Measurements from ENCODE around the gene FAM118B. TPM values are rescaled to one million over a fixed set of nuclear protein-coding genes. Genes with fewer than 3 reads are reported as not detected.

Gene FAM118B
- total RNA-seq, 2 donors from 2014 or later: 40.1 to 40.8 TPM

DNA sequence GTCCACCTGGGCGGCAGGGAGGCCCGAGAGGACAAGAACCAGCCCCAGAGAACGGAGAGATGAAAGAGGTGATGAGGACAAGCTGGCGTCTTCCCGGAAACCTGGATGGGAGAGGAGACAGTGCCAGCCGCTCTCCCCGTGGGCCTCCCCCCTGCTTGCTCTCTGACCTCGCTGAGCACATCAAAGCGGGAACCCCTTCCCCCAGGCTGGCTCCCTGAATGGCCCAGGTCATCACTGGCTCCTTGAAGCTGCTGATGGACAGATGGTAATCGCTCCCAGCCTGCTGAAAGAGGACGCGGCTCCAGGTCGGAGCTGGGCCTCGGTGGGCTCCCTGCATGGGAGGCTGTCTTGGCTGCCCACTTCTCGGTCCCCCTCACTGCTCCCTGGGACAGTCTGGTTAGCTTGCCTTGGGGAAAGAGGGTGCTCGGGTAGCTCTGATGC, 18.5 kb upstream of the FAM118B start:
- H3K9me3 ChIP-seq (ENCODE audit: control insufficient read depth, low read length): peaks cover 14% of the 10 kb centered on the region
- Mint-ChIP-seq H3K27ac (no peak overlapping the region), H3K27me3 (ENCODE audit: insufficient read depth) (no peaks in the 10 kb centered on the region), H3K9me3 (peaks cover 23% of the 10 kb centered on the region), H3K4me3 (no peak overlapping the region), H3K36me3 (ENCODE audit: low read depth) (peaks cover 59% of the 10 kb centered on the region), H3K4me1 (no peaks in the 10 kb centered on the region)
- no peak for DNase-seq
- H3K9ac ChIP-seq (ENCODE audit: extremely low read depth, low read length, poor library complexity, severe bottlenecking): no peak overlapping the region
- no peaks in the 10 kb centered on the region for H3K27me3 ChIP-seq (ENCODE audit: control insufficient read depth, insufficient read depth, low read length, poor library complexity, severe bottlenecking)
- peaks cover 54% of the 10 kb centered on the region for H3K36me3 ChIP-seq (ENCODE audit: control insufficient read depth, insufficient read depth, low read length)
- no peak overlapping the region for H3K27ac ChIP-seq (ENCODE audit: low read depth, low read length)
- no peaks in the 10 kb centered on the region for H3K4me1 ChIP-seq (ENCODE audit: control insufficient read depth, insufficient read depth, low read length)
- WGBS, 2 experiments (ENCODE audit: insufficient coverage in 1 of 2, insufficient read length in 1 of 2): 79% methylated on average over 11 to 16 of the region's 16 CpGs
- H3K4me3 ChIP-seq (ENCODE audit: low read length): no peak overlapping the region
- TF ChIP-seq CTCF (conservative IDR thresholded peaks at IDR 0.05): no peak

DNA sequence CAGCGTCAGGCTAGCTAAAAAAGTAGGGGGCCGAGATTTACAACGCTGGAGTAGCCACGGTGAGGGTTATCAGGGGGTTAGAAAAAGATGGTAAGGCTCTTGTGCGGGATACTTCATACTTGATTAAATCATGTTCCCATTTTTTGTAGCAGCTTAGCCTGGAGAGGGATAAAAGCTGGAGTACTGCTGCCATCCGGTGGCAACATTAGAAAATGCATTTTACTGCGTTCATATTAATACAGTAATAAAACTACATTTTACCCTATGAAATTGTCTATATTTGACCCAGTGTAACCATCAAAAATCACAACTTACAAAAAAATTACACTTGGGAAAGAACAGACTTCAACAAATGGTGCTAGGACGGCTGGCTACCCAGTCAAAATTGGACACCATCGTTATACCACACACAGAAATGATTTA, 17.4 kb upstream of the FAM118B start:
- H3K9me3 ChIP-seq (ENCODE audit: control insufficient read depth, low read length): peaks cover 20% of the 10 kb centered on the region
- H3K9me3 Mint-ChIP-seq: peaks cover 27% of the 10 kb centered on the region
- no peak overlapping the region for H3K9ac ChIP-seq (ENCODE audit: extremely low read depth, low read length, poor library complexity, severe bottlenecking)
- H3K4me1 ChIP-seq (ENCODE audit: control insufficient read depth, insufficient read depth, low read length): no peaks in the 10 kb centered on the region
- H3K36me3 Mint-ChIP-seq (ENCODE audit: low read depth): peaks cover 62% of the 10 kb centered on the region
- no peak overlapping the region for H3K27ac ChIP-seq (ENCODE audit: low read depth, low read length)
- peak; percentile 70 for DNase-seq
- 74 to 79% methylated on average over 7 to 9 of the region's 9 CpGs for WGBS, 2 experiments (ENCODE audit: insufficient coverage in 1 of 2, insufficient read length in 1 of 2)
- H3K27me3 Mint-ChIP-seq (ENCODE audit: insufficient read depth): no peaks in the 10 kb centered on the region
- TF ChIP-seq CTCF (conservative IDR thresholded peaks at IDR 0.05): peak; percentile 88
- H3K4me3 Mint-ChIP-seq: no peak overlapping the region
- no peak overlapping the region for H3K4me3 ChIP-seq (ENCODE audit: low read length)
- no peaks in the 10 kb centered on the region for H3K4me1 Mint-ChIP-seq
- peaks cover 62% of the 10 kb centered on the region for H3K36me3 ChIP-seq (ENCODE audit: control insufficient read depth, insufficient read depth, low read length)
- no peak overlapping the region for H3K27ac Mint-ChIP-seq
- no peaks in the 10 kb centered on the region for H3K27me3 ChIP-seq (ENCODE audit: control insufficient read depth, insufficient read depth, low read length, poor library complexity, severe bottlenecking)

GRCh38 chr11:126195119-126195518, 16.5 kb upstream of the FAM118B start:
- WGBS, 2 experiments (ENCODE audit: insufficient coverage in 1 of 2, insufficient read length in 1 of 2): 86 to 96% methylated on average over 1 to 3 of the region's 3 CpGs
- peaks cover 70% of the 10 kb centered on the region for H3K36me3 Mint-ChIP-seq (ENCODE audit: low read depth)
- H3K9ac ChIP-seq (ENCODE audit: extremely low read depth, low read length, poor library complexity, severe bottlenecking): no peak overlapping the region
- H3K4me1 ChIP-seq (ENCODE audit: control insufficient read depth, insufficient read depth, low read length): no peaks in the 10 kb centered on the region
- peaks cover 20% of the 10 kb centered on the region for H3K9me3 ChIP-seq (ENCODE audit: control insufficient read depth, low read length)
- H3K4me1 Mint-ChIP-seq: no peaks in the 10 kb centered on the region
- peaks cover 27% of the 10 kb centered on the region for H3K9me3 Mint-ChIP-seq
- no peak overlapping the region for H3K27ac ChIP-seq (ENCODE audit: low read depth, low read length)
- DNase-seq: no peak
- no peaks in the 10 kb centered on the region for H3K27me3 ChIP-seq (ENCODE audit: control insufficient read depth, insufficient read depth, low read length, poor library complexity, severe bottlenecking)
- H3K27ac Mint-ChIP-seq: no peak overlapping the region
- peaks cover 70% of the 10 kb centered on the region for H3K36me3 ChIP-seq (ENCODE audit: control insufficient read depth, insufficient read depth, low read length)
- no peak overlapping the region for H3K4me3 ChIP-seq (ENCODE audit: low read length)
- no peaks in the 10 kb centered on the region for H3K27me3 Mint-ChIP-seq (ENCODE audit: insufficient read depth)
- no peak for TF ChIP-seq CTCF (conservative IDR thresholded peaks at IDR 0.05)
- no peak overlapping the region for H3K4me3 Mint-ChIP-seq
